Gastroesophageal sphincter (tissue), 4 donors: ENCODE results near the gene TRAF2. TPM values are rescaled to one million over a fixed set of nuclear protein-coding genes. Genes with fewer than 3 reads are reported as not detected.
A peak's percentile ranks its signal among the peaks of the same experiment; 100 is the strongest.

Source experiments
- ATAC-seq: fragments of 150-250 bp; one replicate; pipeline ENCODE4 v1.9.1; 2016; ENCODE audit warnings: mild to moderate bottlenecking, moderate library complexity
- H3K27ac ChIP-seq, 4 donors: fragments of 200-600 bp; sonication (generic) in 3 of 4; 1 replicate in 3 of 4; 2 replicates in 1 of 4; pipeline ENCODE4 v1.5.1; 2016 to 2019
- H3K27me3 ChIP-seq: fragments of 200-600 bp; sonication (generic); one replicate; pipeline ENCODE4 v1.5.1; 2019
- H3K36me3 ChIP-seq, 2 donors: fragments of 200-600 bp; sonication (generic); one replicate each; pipeline ENCODE4 v1.5.1; 2019; ENCODE audit warnings: control low read depth in 1 of 2
- H3K4me1 ChIP-seq, 3 donors: fragments of 200-600 bp; sonication (generic); 1 replicate in 2 of 3; 2 replicates in 1 of 3; pipeline ENCODE4 v1.5.1; 2016 to 2019; ENCODE audit warnings: control low read depth in 2 of 3
- H3K4me3 ChIP-seq, 2 donors: fragments of 200-600 bp; sonication (generic); one replicate each; pipeline ENCODE4 v1.5.1; 2019; ENCODE audit warnings: mild to moderate bottlenecking in 1 of 2, moderate library complexity in 1 of 2
- H3K9me3 ChIP-seq, 3 donors: fragments of 200-600 bp; sonication (generic); one replicate each; pipeline ENCODE4 v1.5.1; 2017 to 2019; ENCODE audit warnings: control low read depth in 2 of 3
- EP300 ChIP-seq: sonication (generic); formaldehyde crosslinking; IDR thresholded peaks from one replicate; pipeline ENCODE4 v1.6.1; 2017; ENCODE audit warnings: antibody characterized with exemption, mild to moderate bottlenecking
- POLR2A ChIP-seq, 2 donors: fragments of 450-650 bp; IDR thresholded peaks; one replicate each; pipeline ENCODE4 v1.6.1; 2017; ENCODE audit warnings: antibody characterized with exemption in 2 of 2, mild to moderate bottlenecking in 2 of 2, moderate library complexity in 1 of 2
- POLR2AphosphoS5 ChIP-seq: sonication (generic); formaldehyde crosslinking; IDR thresholded peaks from one replicate; pipeline ENCODE4 v1.6.1; 2017; ENCODE audit warnings: antibody characterized with exemption
- WGBS, 2 donors: methylation state at CpG; one replicate each; pipeline ENCODE4 v1.1.5; 2018; ENCODE audit warnings: low coverage in 1 of 2; 5-methylcytosine and 5-hydroxymethylcytosine counted together
- total RNA-seq, 4 donors: library from RNA; depleted of rRNA; stranded (reverse); fragments of >200 nt; gene quantifications; one replicate each; pipeline ENCODE4 v1.1.0, GENCODE V29; 2016
- TF ChIP-seq, protein P1 (sequence below), 4 experiments: fragments of 200-600 bp in 2 of 4; fragments of 450-650 bp in 2 of 4; sonication (generic) in 1 of 4; IDR thresholded peaks; one replicate each; pipeline ENCODE4 v1.5.1; 2017 to 2019; ENCODE audit warnings: antibody characterized with exemption in 4 of 4, mild to moderate bottlenecking in 2 of 4, moderate library complexity in 2 of 4

Gene TRAF2
- total RNA-seq, 4 donors from 2014 or later: 3.8 to 17.1 (median 11.1) TPM

GRCh38 chr9:136845465-136846260 lies 40.7 kb upstream of the TRAF2 start:
- peaks cover 0 to 90% (median 53%) of the 10 kb centered on the region in 3 donors for H3K4me1 ChIP-seq
- no peak overlapping the region for H3K27ac ChIP-seq
- TF ChIP-seq EP300 (no peak), POLR2A (IDR thresholded peaks at IDR 0.05) (no peak), POLR2AphosphoS5 (no peak)
- TF ChIP-seq, protein P1, sequence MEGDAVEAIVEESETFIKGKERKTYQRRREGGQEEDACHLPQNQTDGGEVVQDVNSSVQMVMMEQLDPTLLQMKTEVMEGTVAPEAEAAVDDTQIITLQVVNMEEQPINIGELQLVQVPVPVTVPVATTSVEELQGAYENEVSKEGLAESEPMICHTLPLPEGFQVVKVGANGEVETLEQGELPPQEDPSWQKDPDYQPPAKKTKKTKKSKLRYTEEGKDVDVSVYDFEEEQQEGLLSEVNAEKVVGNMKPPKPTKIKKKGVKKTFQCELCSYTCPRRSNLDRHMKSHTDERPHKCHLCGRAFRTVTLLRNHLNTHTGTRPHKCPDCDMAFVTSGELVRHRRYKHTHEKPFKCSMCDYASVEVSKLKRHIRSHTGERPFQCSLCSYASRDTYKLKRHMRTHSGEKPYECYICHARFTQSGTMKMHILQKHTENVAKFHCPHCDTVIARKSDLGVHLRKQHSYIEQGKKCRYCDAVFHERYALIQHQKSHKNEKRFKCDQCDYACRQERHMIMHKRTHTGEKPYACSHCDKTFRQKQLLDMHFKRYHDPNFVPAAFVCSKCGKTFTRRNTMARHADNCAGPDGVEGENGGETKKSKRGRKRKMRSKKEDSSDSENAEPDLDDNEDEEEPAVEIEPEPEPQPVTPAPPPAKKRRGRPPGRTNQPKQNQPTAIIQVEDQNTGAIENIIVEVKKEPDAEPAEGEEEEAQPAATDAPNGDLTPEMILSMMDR (IDR thresholded peaks at IDR 0.05): no peak
- H3K36me3 ChIP-seq: peaks cover 0 to 7% of the 10 kb centered on the region in 2 donors
- ATAC-seq: no peak
- H3K4me3 ChIP-seq: no peak overlapping the region
- peaks cover 61% of the 10 kb centered on the region for H3K27me3 ChIP-seq
- H3K9me3 ChIP-seq: no peaks in the 10 kb centered on the region
- 30% methylated on average over 3 of the region's 102 CpGs; no CpG with 5 or more reads in 1 of the 2 donors for WGBS, 2 donors

GRCh38 chr9:136846376-136847087 lies 39.8 kb upstream of the TRAF2 start:
- Histone ChIP-seq H3K4me3 (peak overlapping the region in 1 of 2 donors; percentile 77), H3K27me3 (peaks cover 61% of the 10 kb centered on the region), H3K9me3 (no peaks in the 10 kb centered on the region), H3K4me1 (peaks cover 0 to 90% (median 50%) of the 10 kb centered on the region in 3 donors), H3K27ac (no peak overlapping the region), H3K36me3 (peaks cover 0 to 12% of the 10 kb centered on the region in 2 donors)
- no peak for ATAC-seq
- TF ChIP-seq EP300: no peak
- TF ChIP-seq POLR2AphosphoS5: no peak
- no peak for TF ChIP-seq POLR2A (IDR thresholded peaks at IDR 0.05)
- TF ChIP-seq, protein P1 (IDR thresholded peaks at IDR 0.05): no peak
- 0% methylated on average over 2 of the region's 98 CpGs; no CpG with 5 or more reads in 1 of the 2 donors for WGBS, 2 donors

DNA sequence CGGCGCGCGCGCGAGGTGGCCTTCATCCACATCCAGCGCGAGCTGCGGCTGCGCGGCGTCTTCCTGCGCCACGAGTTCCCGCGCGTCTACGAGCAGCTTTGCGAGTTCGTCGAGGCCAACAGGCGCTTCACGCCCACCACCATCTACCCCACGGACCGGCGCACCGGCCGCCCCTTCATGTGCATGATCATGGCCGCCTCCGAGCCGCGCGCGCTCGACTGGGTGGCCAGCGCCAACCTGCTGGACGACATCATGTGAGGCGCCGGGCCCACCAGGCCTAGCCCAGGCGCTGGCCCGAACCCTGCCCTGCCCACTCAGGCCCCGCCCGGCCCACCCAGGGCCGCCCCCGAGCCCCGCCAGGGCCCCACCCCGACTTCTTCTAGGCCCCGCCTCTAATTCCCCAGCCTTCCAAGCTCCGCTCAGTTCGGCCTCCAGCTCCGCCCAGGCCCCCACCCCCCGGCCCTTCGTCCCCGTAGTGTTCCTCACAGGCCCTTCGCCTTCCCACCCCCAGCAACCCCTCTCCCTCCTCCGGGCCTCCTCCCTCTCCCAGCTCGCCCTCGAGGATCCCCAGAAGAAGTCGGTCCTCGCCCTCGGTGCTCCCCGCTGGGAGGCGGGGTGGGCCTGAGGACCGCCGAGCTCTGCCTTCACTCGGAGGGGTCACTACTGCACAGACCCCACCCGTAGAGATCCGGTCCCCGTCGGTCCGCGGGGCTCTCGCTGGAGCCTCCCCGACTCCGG lies 39.1 kb upstream of the TRAF2 start:
- H3K4me1 ChIP-seq: peaks cover 0 to 86% (median 43%) of the 10 kb centered on the region in 3 donors

DNA sequence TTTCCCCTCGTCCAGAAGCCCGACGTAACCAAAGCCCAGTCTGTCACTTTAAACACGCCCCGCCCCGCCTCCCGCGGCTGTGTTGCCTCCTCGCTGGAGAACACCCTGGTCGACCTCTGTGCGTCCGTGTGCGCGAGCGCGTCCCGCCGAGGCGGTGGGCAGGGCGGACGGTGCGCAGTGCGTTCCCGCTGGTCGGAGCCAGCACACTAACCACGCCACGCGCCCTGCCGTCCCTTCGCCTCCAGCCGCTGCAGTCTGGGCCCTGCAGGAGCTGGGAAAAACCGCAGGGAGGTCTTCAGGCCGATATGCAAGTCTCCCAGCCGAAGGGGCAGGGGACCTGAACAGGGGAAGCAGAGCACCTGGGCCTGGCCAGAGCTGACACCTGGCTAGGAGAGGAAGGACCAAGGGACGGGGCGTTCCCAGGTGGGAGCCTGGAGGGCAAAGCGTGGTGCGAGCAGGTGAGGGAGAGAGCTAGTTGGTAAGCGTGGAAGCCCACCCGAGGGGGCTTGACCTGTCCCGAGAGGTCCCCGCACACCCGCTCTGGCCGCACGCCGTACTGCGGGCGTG lies 38.4 kb upstream of the TRAF2 start:
- Histone ChIP-seq H3K27ac (peak overlapping the region; percentile 45 to 96 (median 92)), H3K27me3 (peaks cover 55% of the 10 kb centered on the region), H3K36me3 (peaks cover 0 to 16% of the 10 kb centered on the region in 2 donors), H3K4me3 (peak overlapping the region; percentile 35 to 77), H3K4me1 (peaks cover 0 to 79% (median 37%) of the 10 kb centered on the region in 3 donors), H3K9me3 (no peaks in the 10 kb centered on the region)
- WGBS, 2 donors: 0% methylated on average over 1 to 3 of the region's 48 CpGs
- TF ChIP-seq, protein P1 (IDR thresholded peaks at IDR 0.05): no peak
- TF ChIP-seq EP300 (no peak), POLR2A (IDR thresholded peaks at IDR 0.05) (peak; percentile 57 to 71), POLR2AphosphoS5 (no peak)
- ATAC-seq: peak; percentile 33

More for the DNA sequence above, 39.1 kb upstream of the TRAF2 start:
- WGBS, 2 donors: 0 to 13% methylated on average over 1 to 8 of the region's 75 CpGs
- Histone ChIP-seq H3K27me3 (peaks cover 60% of the 10 kb centered on the region), H3K36me3 (peaks cover 0 to 16% of the 10 kb centered on the region in 2 donors), H3K27ac (peak overlapping the region in 3 of 4 donors; percentile 91 to 96 (median 94)), H3K4me3 (peak overlapping the region; percentile 35 to 77), H3K9me3 (no peaks in the 10 kb centered on the region)
- TF ChIP-seq POLR2A (IDR thresholded peaks at IDR 0.05) (no peak), EP300 (no peak), POLR2AphosphoS5 (no peak)
- TF ChIP-seq, protein P1 (IDR thresholded peaks at IDR 0.05): no peak
- peak; percentile 3 for ATAC-seq
